Panc1 (cell line): ENCODE results near the gene PARP2.

Experiments used
- POLR2AphosphoS5 ChIP-seq: IDR thresholded peaks from 2 replicates; pipeline ENCODE4 v1.6.1; 2012; ENCODE audit warnings: mild to moderate bottlenecking, low read depth, low read length, moderate library complexity
- SIN3A ChIP-seq: IDR thresholded peaks from 2 replicates; pipeline ENCODE4 v1.6.1; 2012; ENCODE audit warnings: low read depth, mild to moderate bottlenecking, low read length, moderate library complexity, borderline replicate concordance; ENCODE audit not compliant: insufficient read depth
- TCF7L2 ChIP-seq: IDR thresholded peaks from 2 replicates; pipeline ENCODE4 v1.6.1; 2011; ENCODE audit warnings: mild to moderate bottlenecking, low read depth, low read length, inconsistent platforms
- TF ChIP-seq, protein P1 (sequence below): fragments of 450-650 bp; IDR thresholded peaks from 2 replicates; pipeline ENCODE4 v1.5.1; 2017; ENCODE audit warnings: mild to moderate bottlenecking
- TF ChIP-seq, protein P2 (sequence below), 2 experiments: IDR thresholded peaks; 2 replicates each; pipeline ENCODE4 v1.6.1; 2011 to 2012; ENCODE audit warnings: low read depth in 2 of 2, control low read depth in 1 of 2, low read length in 1 of 2, mild to moderate bottlenecking in 1 of 2, moderate library complexity in 1 of 2; ENCODE audit not compliant: insufficient read depth in 1 of 2

DNA sequence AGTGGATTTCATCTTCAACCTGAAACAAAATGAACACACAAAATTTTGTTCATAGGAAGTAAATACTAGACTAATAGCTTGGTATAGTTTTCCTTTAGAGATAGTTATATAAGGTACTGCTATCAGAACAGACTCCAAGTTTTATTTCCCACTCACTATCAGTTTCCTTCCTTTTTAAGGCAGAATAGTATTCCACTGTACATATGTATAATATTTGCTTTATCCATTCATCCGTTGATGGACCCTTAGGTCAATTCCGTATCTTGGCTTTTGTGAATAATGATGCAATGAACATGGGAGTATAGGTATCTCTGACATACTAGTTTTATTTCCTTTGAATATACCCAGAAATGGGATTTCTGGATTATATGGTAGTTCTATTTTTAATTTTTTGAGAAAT lies 14.1 kb upstream of the PARP2 start:
- TF ChIP-seq, protein P1, sequence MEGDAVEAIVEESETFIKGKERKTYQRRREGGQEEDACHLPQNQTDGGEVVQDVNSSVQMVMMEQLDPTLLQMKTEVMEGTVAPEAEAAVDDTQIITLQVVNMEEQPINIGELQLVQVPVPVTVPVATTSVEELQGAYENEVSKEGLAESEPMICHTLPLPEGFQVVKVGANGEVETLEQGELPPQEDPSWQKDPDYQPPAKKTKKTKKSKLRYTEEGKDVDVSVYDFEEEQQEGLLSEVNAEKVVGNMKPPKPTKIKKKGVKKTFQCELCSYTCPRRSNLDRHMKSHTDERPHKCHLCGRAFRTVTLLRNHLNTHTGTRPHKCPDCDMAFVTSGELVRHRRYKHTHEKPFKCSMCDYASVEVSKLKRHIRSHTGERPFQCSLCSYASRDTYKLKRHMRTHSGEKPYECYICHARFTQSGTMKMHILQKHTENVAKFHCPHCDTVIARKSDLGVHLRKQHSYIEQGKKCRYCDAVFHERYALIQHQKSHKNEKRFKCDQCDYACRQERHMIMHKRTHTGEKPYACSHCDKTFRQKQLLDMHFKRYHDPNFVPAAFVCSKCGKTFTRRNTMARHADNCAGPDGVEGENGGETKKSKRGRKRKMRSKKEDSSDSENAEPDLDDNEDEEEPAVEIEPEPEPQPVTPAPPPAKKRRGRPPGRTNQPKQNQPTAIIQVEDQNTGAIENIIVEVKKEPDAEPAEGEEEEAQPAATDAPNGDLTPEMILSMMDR = no peak
- no peak for TF ChIP-seq POLR2AphosphoS5
- no peak for TF ChIP-seq TCF7L2
- TF ChIP-seq SIN3A = no peak
- TF ChIP-seq, protein P2, sequence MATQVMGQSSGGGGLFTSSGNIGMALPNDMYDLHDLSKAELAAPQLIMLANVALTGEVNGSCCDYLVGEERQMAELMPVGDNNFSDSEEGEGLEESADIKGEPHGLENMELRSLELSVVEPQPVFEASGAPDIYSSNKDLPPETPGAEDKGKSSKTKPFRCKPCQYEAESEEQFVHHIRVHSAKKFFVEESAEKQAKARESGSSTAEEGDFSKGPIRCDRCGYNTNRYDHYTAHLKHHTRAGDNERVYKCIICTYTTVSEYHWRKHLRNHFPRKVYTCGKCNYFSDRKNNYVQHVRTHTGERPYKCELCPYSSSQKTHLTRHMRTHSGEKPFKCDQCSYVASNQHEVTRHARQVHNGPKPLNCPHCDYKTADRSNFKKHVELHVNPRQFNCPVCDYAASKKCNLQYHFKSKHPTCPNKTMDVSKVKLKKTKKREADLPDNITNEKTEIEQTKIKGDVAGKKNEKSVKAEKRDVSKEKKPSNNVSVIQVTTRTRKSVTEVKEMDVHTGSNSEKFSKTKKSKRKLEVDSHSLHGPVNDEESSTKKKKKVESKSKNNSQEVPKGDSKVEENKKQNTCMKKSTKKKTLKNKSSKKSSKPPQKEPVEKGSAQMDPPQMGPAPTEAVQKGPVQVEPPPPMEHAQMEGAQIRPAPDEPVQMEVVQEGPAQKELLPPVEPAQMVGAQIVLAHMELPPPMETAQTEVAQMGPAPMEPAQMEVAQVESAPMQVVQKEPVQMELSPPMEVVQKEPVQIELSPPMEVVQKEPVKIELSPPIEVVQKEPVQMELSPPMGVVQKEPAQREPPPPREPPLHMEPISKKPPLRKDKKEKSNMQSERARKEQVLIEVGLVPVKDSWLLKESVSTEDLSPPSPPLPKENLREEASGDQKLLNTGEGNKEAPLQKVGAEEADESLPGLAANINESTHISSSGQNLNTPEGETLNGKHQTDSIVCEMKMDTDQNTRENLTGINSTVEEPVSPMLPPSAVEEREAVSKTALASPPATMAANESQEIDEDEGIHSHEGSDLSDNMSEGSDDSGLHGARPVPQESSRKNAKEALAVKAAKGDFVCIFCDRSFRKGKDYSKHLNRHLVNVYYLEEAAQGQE (IDR thresholded peaks at IDR 0.05; ENCODE audit: insufficient read depth in 1 of 2, low read depth in 2 of 2, low read length in 1 of 2) = no peak
